Epithelial cell of proximal tubule (primary cell): Measurements from ENCODE around the gene USP48. TPM values are rescaled to one million over a fixed set of nuclear protein-coding genes. Genes with fewer than 3 reads are reported as not detected.
A peak's percentile ranks its signal among the peaks of the same experiment; 100 is the strongest.

Source experiments
- DNase-seq: peaks from one replicate; pipeline ENCODE4 v3.0.0-alpha.2; 2011; ENCODE audit warnings: low read depth
- H3K4me3 ChIP-seq: 2 replicates; pipeline ENCODE4 v1.5.1; 2011; ENCODE audit warnings: low read depth, mild to moderate bottlenecking, low read length
- total RNA-seq: library from RNA; depleted of rRNA; stranded (reverse); fragments of >200 nt; gene quantifications from 2 replicates; pipeline ENCODE4 v1.2.3, GENCODE V29; 2015
- TF ChIP-seq, protein P1 (sequence below): conservative IDR thresholded peaks from 2 replicates; pipeline ENCODE4 v1.5.1; 2012; ENCODE audit warnings: low read depth, mild to moderate bottlenecking, low read length

USP48 gene
- total RNA-seq, 1 donor from 2014 or later: 24.0 TPM

DNA sequence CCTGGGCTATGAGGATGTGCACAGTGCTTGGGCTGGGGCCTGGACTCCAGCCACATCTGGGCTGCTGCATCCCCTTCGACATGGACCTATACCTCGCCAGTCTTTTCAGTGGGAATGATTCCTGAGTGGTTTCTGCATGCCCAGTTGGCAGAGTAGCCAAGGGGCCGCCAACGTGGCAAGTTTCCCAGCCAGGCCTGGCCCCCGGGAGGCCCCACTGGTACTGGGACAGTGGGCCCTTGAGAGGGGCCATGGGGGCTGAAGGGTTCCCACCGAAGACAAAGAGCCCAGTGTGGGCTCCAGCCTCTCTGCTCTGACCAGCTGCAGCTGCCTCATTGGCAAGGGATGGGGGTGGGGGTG, 129.2 kb downstream of the USP48 start:
- H3K4me3 ChIP-seq: no peak overlapping the region
- TF ChIP-seq, protein P1, sequence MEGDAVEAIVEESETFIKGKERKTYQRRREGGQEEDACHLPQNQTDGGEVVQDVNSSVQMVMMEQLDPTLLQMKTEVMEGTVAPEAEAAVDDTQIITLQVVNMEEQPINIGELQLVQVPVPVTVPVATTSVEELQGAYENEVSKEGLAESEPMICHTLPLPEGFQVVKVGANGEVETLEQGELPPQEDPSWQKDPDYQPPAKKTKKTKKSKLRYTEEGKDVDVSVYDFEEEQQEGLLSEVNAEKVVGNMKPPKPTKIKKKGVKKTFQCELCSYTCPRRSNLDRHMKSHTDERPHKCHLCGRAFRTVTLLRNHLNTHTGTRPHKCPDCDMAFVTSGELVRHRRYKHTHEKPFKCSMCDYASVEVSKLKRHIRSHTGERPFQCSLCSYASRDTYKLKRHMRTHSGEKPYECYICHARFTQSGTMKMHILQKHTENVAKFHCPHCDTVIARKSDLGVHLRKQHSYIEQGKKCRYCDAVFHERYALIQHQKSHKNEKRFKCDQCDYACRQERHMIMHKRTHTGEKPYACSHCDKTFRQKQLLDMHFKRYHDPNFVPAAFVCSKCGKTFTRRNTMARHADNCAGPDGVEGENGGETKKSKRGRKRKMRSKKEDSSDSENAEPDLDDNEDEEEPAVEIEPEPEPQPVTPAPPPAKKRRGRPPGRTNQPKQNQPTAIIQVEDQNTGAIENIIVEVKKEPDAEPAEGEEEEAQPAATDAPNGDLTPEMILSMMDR: no peak
- DNase-seq: no peak

GRCh38 chr1:21652937-21653743, 129.8 kb downstream of the USP48 start:
- TF ChIP-seq, protein P1: no peak
- H3K4me3 ChIP-seq: no peak overlapping the region
- DNase-seq: no peak

DNA sequence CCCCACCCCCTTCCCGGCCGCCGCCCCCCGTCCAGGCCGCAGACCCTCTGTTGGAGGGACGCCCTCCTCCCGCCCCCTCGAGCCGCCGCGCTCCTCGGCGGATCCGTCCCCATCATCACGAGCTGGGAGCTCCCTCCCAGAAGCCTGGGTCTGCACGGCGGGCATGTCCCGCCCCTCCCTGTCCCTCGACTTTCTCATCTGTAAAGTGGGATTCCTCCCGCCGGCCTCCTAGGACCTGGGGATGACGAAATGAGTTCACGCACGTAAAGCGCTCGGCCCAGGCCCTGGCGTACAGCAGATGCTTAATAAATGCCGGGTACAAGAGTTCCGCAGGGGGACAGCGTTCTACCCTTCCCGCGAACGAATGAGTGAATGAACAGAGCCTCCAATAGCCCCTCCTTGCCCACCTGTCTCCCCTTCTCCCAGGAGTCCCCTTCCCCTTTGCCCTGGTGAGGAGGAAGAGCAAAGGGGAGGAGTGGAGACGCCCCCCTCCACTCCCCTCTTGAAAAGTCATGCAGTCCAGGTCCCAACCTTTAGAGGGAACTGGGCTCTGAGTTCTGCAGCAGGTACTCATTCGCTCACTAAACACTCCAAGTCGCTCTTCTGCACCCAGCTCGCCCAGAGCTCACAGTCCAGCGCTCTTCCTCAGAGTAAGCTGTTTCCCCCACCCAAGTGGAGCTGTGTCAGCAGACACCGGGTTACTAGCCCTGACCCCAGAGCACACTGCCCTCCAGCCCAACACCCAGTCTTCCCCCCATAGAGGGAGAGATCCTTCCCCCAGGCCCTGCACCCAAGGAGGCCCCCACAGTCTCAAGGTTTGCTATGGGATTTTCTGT, 130.6 kb downstream of the USP48 start:
- peak overlapping the region; percentile 14 for H3K4me3 ChIP-seq
- TF ChIP-seq, protein P1: no peak
- DNase-seq: no peak

DNA sequence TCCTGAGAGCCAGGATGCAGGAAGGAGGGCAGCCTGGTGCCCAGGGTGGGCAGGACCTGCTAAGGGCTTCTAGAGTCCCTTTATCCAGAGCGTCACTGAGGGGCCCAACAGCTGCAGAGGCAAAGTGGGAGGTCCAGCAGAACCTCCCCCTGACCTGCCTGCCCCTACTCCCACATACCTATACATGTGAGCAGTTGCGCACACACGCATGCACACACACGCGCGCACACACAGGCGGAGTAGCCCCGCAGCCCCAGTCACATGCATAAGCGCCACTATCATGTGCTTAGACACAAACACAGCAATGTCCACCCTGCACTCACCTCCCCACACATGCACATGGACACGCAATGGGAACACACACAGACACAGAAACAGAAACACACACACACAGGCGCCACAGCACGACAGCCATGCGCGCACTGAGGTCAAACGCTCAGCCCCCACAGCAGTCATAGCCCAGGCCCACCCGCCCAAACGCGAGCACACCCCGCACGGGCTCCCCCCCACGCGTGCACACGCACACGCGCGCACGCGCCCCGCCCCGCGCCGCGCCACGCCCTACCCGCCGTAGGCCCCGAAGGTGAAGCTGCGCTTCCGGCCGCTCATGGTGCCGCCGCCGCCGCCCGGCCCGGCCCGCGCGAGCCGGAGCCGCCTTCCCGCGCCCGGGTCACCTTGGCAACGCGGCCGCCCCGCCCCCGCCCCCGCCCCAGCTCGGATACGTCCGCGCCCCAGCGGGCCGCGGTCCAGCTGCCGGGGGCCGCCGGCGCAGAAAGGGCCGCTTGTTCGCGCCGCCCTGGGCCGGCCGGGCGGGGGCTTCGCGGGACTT, 131.5 kb downstream of the USP48 start:
- no peak for DNase-seq
- TF ChIP-seq, protein P1: no peak
- peak overlapping the region; percentile 50 for H3K4me3 ChIP-seq

- H3K4me3 ChIP-seq: no peak overlapping the region
- DNase-seq: no peak
- TF ChIP-seq, protein P1: no peak
Observed at GRCh38 chr1:21650400-21650799, 132.5 kb downstream of the USP48 start.

GRCh38 chr1:21649315-21649714, 133.6 kb downstream of the USP48 start:
- DNase-seq: no peak
- TF ChIP-seq, protein P1: no peak
- H3K4me3 ChIP-seq: no peak overlapping the region
